Psoas muscle (tissue), 8 donors: Measurements from ENCODE around the gene OSBPL3. TPM values are rescaled to one million over a fixed set of nuclear protein-coding genes. Genes with fewer than 3 reads are reported as not detected.
A peak's percentile ranks its signal among the peaks of the same experiment; 100 is the strongest.

Experiments used
- ATAC-seq, 4 donors: fragments of 200-7000 bp; cut with Tn5 transposase; one replicate each; pipeline ENCODE4 v1.9.1; 2020; ENCODE audit warnings: moderate library complexity in 3 of 4, mild to moderate bottlenecking in 2 of 4
- DNase-seq, 2 donors: peaks; one replicate each; pipeline ENCODE4 v3.0.0-alpha.2; 2020
- H3K27ac ChIP-seq: fragments of 200-600 bp; one replicate; pipeline ENCODE4 v1.8.0; 2022
- H3K27me3 ChIP-seq, 3 donors: fragments of 200-600 bp in 1 of 3; one replicate each; pipeline versions ENCODE4 v1.6.1 to v1.8.0; 2013 to 2022; ENCODE audit warnings: low read length in 2 of 3, mild to moderate bottlenecking in 2 of 3, moderate library complexity in 1 of 3; ENCODE audit not compliant: insufficient read depth in 3 of 3
- H3K36me3 ChIP-seq, 2 donors: fragments of 200-600 bp in 1 of 2; one replicate each; pipeline versions ENCODE4 v1.6.1 to v1.8.0; 2013 to 2022; ENCODE audit warnings: low read depth in 1 of 2, mild to moderate bottlenecking in 1 of 2, moderate library complexity in 1 of 2; ENCODE audit not compliant: insufficient read depth in 1 of 2
- H3K4me1 ChIP-seq: fragments of 200-600 bp; one replicate; pipeline ENCODE4 v1.8.0; 2022
- H3K4me3 ChIP-seq: fragments of 200-600 bp; one replicate; pipeline ENCODE4 v1.8.0; 2022; ENCODE audit warnings: mild to moderate bottlenecking
- H3K9me3 ChIP-seq: fragments of 200-600 bp; one replicate; pipeline ENCODE4 v1.8.0; 2022
- WGBS, 3 donors: extraction: QIAGEN DNeasy Blood & Tissue Kit; methylation state at CpG; one replicate each; pipeline versions ENCODE4 v1.1.6 to v1.1.7; 2013; 5-methylcytosine and 5-hydroxymethylcytosine counted together
- intact Hi-C, 2 donors: fragments of 100-400 bp; cut with DNase I; formaldehyde crosslinking; loops; one replicate each; pipeline versions ENCODE4 v1.11.0 to v1.14.2; 2022
- polyA plus RNA-seq, 3 donors: library from polyadenylated mRNA; stranded (reverse); fragments of 200-250 nt; gene quantifications; one replicate each; pipeline ENCODE4 v1.2.3, GENCODE V29; 2013
- total RNA-seq, 4 donors: library from RNA; stranded (reverse); fragmentation: NEBNext Ultra II Directional in 2 of 4; extraction: Animal tissue kit (Norgen Biotek cat#: 25700) in 2 of 4; gene quantifications; one replicate each; pipeline versions ENCODE4 v1.2.1 to v1.2.4, GENCODE V29; 2021 to 2023
- TF ChIP-seq, protein P1 (sequence below): fragments of 200-600 bp; IDR thresholded peaks from one replicate; pipeline ENCODE4 v1.8.0; 2022; ENCODE audit warnings: antibody characterized with exemption
- donor health status: healthy with polysubstance abuse.
- donor health status: DM: no; HTN: no; CAD: no; lungs with moderate emphysema.
- donor health status: Bipolar disorder and iron deficiency.
- donor health status: healthy.
- donor health status: DM: yes; HTN: yes; CAD: no.
- donor health status: DM: no; HTN: no; CAD: no.
- donor health status: DM: no; HTN: no; CAD: no.
- donor health status: DM: yes; HTN: yes; CAD: no.

The OSBPL3 gene
- total and polyA plus RNA-seq, 7 donors = 1.9 to 8.7 (median 4.2) TPM

DNA sequence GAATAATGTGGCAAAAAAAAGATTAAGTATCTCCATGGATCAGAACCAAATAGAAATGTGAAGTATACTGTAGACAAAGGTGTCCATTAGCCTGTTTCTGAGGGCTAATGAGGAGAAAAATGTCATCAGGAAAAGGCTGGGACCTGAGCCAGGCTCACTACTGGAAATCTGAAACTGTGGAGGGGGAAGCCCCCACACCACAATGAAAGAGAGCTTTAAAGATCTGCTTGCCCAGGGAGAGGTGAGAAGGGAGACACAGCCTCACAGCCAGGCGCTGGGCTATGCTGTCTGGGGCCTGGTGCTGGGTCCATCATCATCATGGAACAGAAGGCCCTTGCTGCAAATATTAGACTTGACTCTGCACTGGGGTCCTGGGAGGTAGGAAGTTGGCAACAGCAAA lies 90.4 kb downstream of the OSBPL3 start:
- 86 to 93% (median 88%) methylated on average over 1 of the region's 1 CpG for WGBS, 3 donors
- TF ChIP-seq, protein P1, sequence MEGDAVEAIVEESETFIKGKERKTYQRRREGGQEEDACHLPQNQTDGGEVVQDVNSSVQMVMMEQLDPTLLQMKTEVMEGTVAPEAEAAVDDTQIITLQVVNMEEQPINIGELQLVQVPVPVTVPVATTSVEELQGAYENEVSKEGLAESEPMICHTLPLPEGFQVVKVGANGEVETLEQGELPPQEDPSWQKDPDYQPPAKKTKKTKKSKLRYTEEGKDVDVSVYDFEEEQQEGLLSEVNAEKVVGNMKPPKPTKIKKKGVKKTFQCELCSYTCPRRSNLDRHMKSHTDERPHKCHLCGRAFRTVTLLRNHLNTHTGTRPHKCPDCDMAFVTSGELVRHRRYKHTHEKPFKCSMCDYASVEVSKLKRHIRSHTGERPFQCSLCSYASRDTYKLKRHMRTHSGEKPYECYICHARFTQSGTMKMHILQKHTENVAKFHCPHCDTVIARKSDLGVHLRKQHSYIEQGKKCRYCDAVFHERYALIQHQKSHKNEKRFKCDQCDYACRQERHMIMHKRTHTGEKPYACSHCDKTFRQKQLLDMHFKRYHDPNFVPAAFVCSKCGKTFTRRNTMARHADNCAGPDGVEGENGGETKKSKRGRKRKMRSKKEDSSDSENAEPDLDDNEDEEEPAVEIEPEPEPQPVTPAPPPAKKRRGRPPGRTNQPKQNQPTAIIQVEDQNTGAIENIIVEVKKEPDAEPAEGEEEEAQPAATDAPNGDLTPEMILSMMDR = no peak
- Histone ChIP-seq H3K4me3 (no peak overlapping the region), H3K27ac (no peak overlapping the region), H3K36me3 (no peaks in the 10 kb centered on the region), H3K27me3 (no peaks in the 10 kb centered on the region), H3K9me3 (no peaks in the 10 kb centered on the region), H3K4me1 (peaks cover 12% of the 10 kb centered on the region)
- intact Hi-C loops = no loop called here
- ATAC-seq (no peak), DNase-seq (no peak)

DNA sequence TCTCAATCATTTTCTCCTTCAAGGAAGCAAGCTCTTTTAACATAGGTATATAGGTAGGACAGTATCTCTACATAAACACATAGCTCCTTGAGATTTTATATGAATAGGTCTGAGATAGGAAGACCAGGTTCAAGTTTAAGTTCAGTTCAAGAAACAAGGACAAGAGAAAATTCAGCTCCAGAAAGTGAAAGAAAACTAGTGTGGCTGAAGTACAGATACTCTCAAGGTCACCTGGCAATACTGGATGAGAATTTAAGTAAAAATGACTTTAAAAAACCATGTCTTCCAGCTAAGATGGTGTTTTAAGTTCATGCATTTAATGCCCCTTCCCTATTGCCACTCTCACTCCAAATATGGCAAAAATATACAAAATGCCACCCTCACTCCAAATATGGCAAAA lies 91.3 kb downstream of the OSBPL3 start:
- Histone ChIP-seq H3K27me3 (no peaks in the 10 kb centered on the region), H3K36me3 (no peaks in the 10 kb centered on the region), H3K27ac (no peak overlapping the region), H3K4me1 (peaks cover 21% of the 10 kb centered on the region), H3K9me3 (no peaks in the 10 kb centered on the region), H3K4me3 (no peak overlapping the region)
- ATAC-seq = no peak
- TF ChIP-seq, protein P1 = no peak
- intact Hi-C loops = no loop called here
- DNase-seq = no peak

DNA sequence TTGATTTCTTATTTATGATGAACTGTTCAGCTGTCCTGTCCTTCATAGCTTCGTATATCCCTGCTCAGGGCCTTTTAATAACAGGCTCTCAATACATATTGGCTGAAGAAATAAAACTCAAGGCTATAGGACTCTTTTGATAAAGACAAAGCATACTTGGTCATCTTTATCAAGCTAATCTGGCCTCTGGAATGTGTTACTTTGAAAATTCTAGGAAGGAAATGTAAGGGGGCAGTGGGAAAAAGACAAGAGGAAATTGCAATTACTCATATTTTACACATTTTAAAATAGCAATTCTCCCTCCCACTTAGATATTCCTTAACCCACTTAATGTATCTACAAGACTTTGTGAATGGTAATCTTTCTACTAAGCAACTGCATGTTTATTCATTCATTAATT lies 94.3 kb downstream of the OSBPL3 start:
- no peaks in the 10 kb centered on the region for H3K36me3 ChIP-seq
- no peak for ATAC-seq
- peak overlapping the region; percentile 44 for H3K27ac ChIP-seq
- 29 to 35% (median 35%) methylated on average over 1 of the region's 1 CpG for WGBS, 3 donors
- peaks cover 31% of the 10 kb centered on the region for H3K4me1 ChIP-seq
- intact Hi-C loops = no loop called here
- TF ChIP-seq, protein P1 = no peak
- DNase-seq = no peak
- no peaks in the 10 kb centered on the region for H3K9me3 ChIP-seq
- H3K4me3 ChIP-seq = no peak overlapping the region
- H3K27me3 ChIP-seq = no peaks in the 10 kb centered on the region

DNA sequence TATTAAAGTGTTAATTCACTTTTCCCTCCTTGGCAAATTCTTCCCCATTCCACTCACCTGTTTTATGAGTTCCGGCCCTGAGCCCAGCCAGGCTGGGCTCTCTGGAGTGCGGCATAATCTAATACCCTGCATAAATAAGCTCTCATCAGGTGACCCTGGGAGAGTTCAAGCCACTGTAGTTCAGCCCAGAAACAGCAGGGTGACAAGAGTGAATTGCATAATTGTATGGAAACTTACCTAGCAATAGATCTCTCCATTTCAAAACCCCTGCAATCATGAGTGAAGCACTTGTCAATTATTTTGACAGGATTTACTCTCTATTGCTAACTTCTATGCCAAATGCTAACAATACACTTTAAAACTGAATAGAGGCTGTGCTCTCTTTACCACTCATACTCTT lies 94.7 kb downstream of the OSBPL3 start:
- no peaks in the 10 kb centered on the region for H3K9me3 ChIP-seq
- TF ChIP-seq, protein P1 = no peak
- DNase-seq = no peak
- H3K4me1 ChIP-seq = peaks cover 31% of the 10 kb centered on the region
- intact Hi-C loops = no loop called here
- peak overlapping the region; percentile 44 for H3K27ac ChIP-seq
- H3K27me3 ChIP-seq = no peaks in the 10 kb centered on the region
- peak in 3 of 4 donors; percentile 53 to 78 (median 60) for ATAC-seq
- 25 to 55% (median 30%) methylated on average over 2 of the region's 2 CpGs for WGBS, 3 donors
- H3K4me3 ChIP-seq = no peak overlapping the region
- H3K36me3 ChIP-seq = no peaks in the 10 kb centered on the region

DNA sequence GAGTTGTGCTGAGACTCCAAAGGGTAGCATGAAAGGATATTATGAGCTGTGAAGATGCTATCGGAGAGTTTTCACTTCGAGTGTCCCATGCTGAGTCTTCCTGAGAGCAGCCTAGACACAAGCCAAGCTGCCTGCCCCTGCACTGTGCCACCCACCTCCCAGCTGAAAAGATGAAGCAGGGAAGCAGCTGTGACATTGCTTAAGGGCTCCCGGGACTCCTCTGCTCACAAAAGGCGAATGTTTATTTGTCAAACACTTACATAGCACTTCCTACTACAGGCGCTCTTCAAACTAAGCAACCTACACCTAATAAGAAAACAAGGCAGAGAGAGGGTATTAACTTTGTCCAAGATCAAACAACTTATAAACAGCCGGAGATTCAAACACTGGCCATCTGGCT lies 95.6 kb downstream of the OSBPL3 start:
- peak overlapping the region; percentile 47 for H3K27ac ChIP-seq
- 43 to 65% (median 56%) methylated on average over 6 of the region's 6 CpGs for WGBS, 3 donors
- no peaks in the 10 kb centered on the region for H3K9me3 ChIP-seq
- H3K4me3 ChIP-seq = no peak overlapping the region
- DNase-seq (no peak), ATAC-seq (peak in 1 of 4 donors; percentile 21)
- H3K27me3 ChIP-seq = no peaks in the 10 kb centered on the region
- no peaks in the 10 kb centered on the region for H3K36me3 ChIP-seq
- intact Hi-C loops = loop anchor here in 1 of 2 donors (5.0 kb wide), 2 partner anchors 62 to 98 kb away; partner anchors contain the start of gene OSBPL3
- TF ChIP-seq, protein P1 = no peak
- peaks cover 31% of the 10 kb centered on the region for H3K4me1 ChIP-seq
